Measurements from ENCODE around the gene PGAP2.

PGAP2 gene

DNA sequence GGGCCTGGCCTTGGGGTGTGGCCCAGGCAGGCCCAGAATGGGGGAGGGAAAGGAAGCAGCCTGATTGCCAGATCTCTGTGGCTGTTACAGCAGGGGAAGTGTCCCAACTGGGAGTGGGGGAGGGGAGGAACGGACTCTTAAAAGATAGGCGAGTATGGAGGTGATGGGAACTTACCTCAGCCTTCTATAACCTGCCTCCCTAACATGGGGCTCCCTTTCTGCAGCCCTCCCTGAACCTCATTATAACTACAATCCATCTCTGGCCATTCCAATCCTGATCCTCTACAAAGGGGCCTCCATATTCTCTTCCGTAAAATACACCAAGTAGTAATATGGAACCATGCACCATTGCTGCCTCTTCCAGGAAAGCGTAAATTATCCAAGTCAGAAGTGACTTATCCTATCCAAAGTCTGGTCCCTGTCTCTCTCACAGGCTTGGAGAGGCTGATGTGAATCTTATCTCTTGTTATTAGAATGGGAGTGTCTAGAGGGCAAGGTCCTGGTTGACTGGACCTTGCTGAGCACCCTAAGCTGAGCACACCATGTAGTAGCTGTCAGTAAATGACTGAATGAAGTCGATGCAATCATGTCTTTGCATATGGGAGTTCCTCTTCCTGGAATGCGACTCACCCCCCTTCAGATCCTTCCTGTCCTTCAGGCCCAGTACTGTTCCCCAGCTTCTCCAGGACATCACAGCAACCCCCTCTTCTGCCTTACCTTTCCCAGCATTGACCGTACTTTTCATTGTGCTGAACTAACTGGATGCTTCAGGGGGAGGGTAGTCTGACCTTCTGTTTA lies 26.5 kb downstream of the PGAP2 start:
- no peak overlapping the region for H3K4me3 ChIP-seq (ENCODE audit: low read length)
- 94% methylated on average over 5 of the region's 7 CpGs for WGBS
- H3K27me3 ChIP-seq (ENCODE audit: insufficient read depth, low read length): no peaks in the 10 kb centered on the region
- H3K36me3 ChIP-seq (ENCODE audit: insufficient read depth, low read length): peaks cover 16% of the 10 kb centered on the region; the same call in 1 of the 2 replicates
- H3K4me1 ChIP-seq (ENCODE audit: insufficient read depth, low read length): peaks cover 23% of the 10 kb centered on the region
- H3K9ac ChIP-seq (ENCODE audit: low read depth, low read length): no peak overlapping the region
- no peak overlapping the region for H3K27ac ChIP-seq (ENCODE audit: low read depth, low read length)
- no peaks in the 10 kb centered on the region for H3K9me3 ChIP-seq (ENCODE audit: insufficient read depth, low read depth, low read length)

DNA sequence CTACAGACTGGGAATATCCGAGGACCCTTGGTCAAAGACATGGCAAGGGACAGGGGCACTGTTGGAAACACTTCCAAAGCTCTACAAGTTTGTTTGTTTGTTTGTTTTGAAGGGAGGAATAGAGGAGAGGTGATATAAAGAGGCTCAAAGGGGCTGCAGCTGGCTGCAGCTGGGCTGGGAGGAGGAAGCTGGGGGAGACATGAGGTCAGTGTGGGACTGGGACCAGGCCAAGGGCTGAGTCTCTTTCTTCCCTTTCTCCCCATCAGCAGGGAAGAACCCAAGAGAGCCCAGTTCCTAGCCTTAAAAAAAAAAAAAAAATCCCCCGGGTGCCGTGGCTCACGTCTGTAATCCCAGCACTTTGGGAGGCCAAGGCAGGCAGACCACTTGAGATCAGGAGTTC lies 27.4 kb downstream of the PGAP2 start:
- H3K27me3 ChIP-seq (ENCODE audit: insufficient read depth, low read length): no peaks in the 10 kb centered on the region
- H3K9ac ChIP-seq (ENCODE audit: low read depth, low read length): no peak overlapping the region
- H3K27ac ChIP-seq (ENCODE audit: low read depth, low read length): no peak overlapping the region
- H3K36me3 ChIP-seq (ENCODE audit: insufficient read depth, low read length): peaks cover 11% of the 10 kb centered on the region; the same call in 1 of the 2 replicates
- peaks cover 25% of the 10 kb centered on the region for H3K4me1 ChIP-seq (ENCODE audit: insufficient read depth, low read length)
- WGBS: 91% methylated on average over 4 of the region's 4 CpGs
- H3K9me3 ChIP-seq (ENCODE audit: insufficient read depth, low read depth, low read length): no peaks in the 10 kb centered on the region
- H3K4me3 ChIP-seq (ENCODE audit: low read length): no peak overlapping the region

DNA sequence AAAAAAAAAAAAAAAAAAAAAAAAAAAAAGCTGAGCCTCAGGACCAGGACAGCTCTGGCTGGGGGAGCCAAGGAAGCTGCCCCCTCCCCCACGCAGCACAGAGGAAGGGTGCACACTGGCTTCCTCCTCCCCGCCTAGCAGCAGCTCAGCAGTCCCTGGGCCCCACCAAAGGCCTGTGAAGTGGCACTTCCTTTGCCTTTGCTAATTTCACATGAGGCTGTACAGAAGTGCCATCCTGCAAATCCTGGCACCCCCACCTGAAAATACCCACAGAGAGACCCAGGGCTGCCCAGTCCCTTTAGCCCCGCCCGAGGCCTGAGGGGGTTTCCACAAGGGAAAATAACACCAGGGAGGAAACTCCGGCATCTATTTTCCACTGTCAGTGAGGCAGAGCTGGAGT lies 28.5 kb downstream of the PGAP2 start:
- Histone ChIP-seq H3K27me3 (ENCODE audit: insufficient read depth, low read length) (peaks cover 3% of the 10 kb centered on the region; the same call in 1 of the 2 replicates), H3K9me3 (ENCODE audit: insufficient read depth, low read depth, low read length) (no peaks in the 10 kb centered on the region), H3K27ac (ENCODE audit: low read depth, low read length) (no peak overlapping the region), H3K36me3 (ENCODE audit: insufficient read depth, low read length) (peaks cover 11% of the 10 kb centered on the region; the same call in 1 of the 2 replicates), H3K9ac (ENCODE audit: low read depth, low read length) (no peak overlapping the region), H3K4me1 (ENCODE audit: insufficient read depth, low read length) (peaks cover 28% of the 10 kb centered on the region), H3K4me3 (ENCODE audit: low read length) (no peak overlapping the region)
- 90% methylated on average over 5 of the region's 5 CpGs for WGBS

DNA sequence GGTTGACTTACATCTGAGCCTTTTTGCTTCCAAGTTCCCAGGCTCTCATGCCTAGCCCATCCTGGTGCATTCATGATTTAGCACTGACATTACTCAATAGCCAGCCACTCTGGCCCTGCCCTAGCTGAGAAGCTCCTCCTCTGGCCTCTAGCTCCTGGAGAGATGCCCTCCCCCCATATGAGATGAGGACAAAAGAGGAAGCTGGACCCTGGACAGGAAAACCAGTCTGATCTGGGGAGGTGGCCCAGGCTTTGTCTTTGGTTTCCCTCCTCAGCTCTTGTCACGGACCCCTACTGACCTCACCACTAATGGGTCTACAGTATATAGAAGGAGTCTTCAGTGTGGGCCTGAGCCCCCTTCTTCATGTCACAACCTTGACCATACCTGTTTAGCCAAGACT lies 29.4 kb downstream of the PGAP2 start:
- H3K4me1 ChIP-seq (ENCODE audit: insufficient read depth, low read length): peaks cover 30% of the 10 kb centered on the region
- H3K27me3 ChIP-seq (ENCODE audit: insufficient read depth, low read length): peaks cover 6% of the 10 kb centered on the region; the same call in 1 of the 2 replicates
- no CpG with 5 or more reads among the region's 1 CpG for WGBS
- no peaks in the 10 kb centered on the region for H3K9me3 ChIP-seq (ENCODE audit: insufficient read depth, low read depth, low read length)
- H3K4me3 ChIP-seq (ENCODE audit: low read length): no peak overlapping the region
- peaks cover 11% of the 10 kb centered on the region; the same call in 1 of the 2 replicates for H3K36me3 ChIP-seq (ENCODE audit: insufficient read depth, low read length)
- H3K9ac ChIP-seq (ENCODE audit: low read depth, low read length): no peak overlapping the region
- H3K27ac ChIP-seq (ENCODE audit: low read depth, low read length): no peak overlapping the region

DNA sequence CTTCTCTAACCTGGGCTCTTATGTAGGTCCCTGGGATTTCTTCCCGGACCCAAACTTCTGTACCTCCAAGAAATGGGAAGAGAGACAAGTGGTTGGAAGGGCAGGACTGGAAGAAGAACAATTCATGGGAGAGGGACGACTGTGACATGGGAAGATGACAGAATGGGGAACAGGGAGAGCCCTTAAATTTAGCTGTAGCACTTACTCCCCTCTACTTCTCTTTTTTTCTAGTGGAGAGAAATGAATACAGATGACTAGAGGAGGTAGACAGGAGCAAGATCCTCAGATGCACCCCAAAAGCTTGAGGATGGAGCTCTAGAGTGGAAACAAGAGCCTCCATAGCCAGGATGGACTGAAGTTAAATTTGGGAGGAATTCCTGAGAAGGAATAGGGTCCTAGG lies 30.1 kb downstream of the PGAP2 start:
- H3K4me1 ChIP-seq (ENCODE audit: insufficient read depth, low read length): peaks cover 30% of the 10 kb centered on the region
- no peaks in the 10 kb centered on the region for H3K9me3 ChIP-seq (ENCODE audit: insufficient read depth, low read depth, low read length)
- 93% methylated on average over 2 of the region's 2 CpGs for WGBS
- peaks cover 11% of the 10 kb centered on the region; the same call in 1 of the 2 replicates for H3K36me3 ChIP-seq (ENCODE audit: insufficient read depth, low read length)
- no peak overlapping the region for H3K4me3 ChIP-seq (ENCODE audit: low read length)
- no peak overlapping the region for H3K9ac ChIP-seq (ENCODE audit: low read depth, low read length)
- no peak overlapping the region for H3K27ac ChIP-seq (ENCODE audit: low read depth, low read length)
- H3K27me3 ChIP-seq (ENCODE audit: insufficient read depth, low read length): peaks cover 6% of the 10 kb centered on the region; the same call in 1 of the 2 replicates

DNA sequence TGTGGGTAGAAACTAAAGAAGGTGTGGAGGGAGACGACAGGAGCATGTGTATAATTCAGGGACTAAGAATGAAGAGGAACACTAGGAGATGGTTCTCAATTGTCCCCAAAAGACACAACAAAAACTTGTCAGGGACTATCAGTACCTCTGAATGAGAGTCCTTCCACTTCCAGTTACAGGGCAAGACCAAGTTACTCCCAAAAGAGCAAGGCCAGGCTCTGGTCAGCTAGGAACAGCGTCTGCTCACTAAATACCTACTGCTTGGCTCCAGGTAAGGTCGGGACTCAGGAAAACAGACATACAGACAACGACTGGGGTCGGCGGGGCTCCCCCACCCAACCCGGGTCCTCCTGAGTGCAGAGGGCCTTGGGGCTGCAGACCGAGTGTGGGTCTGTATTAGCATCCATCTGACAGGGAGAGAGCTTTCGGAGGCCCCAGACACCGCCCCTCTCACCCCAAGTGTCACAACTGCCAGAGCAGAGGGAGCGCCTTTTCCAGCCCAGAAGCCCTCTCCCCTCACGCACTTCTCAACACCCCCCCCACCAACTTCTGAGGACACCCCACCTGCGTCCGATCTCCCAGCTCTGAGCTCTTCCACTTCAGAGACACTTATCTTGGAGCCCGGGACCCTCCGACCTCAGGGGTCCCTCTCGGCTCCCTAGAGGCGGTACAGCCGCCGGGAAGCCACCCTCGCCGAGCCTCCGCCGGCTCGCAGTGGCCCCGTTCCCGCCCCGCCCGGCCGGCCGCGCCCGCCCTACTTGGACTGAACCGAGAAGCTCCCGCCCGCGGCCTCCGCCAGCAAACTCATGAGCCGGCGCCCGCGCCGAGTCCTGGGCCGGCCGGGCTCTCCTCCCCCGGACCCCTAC lies 31.9 kb downstream of the PGAP2 start:
- H3K9me3 ChIP-seq (ENCODE audit: insufficient read depth, low read depth, low read length): no peaks in the 10 kb centered on the region
- no peak overlapping the region; the same call in 1 of the 2 replicates for H3K27ac ChIP-seq (ENCODE audit: low read depth, low read length)
- 3% methylated on average over 46 of the region's 46 CpGs for WGBS
- peaks cover 6% of the 10 kb centered on the region; the same call in 1 of the 2 replicates for H3K27me3 ChIP-seq (ENCODE audit: insufficient read depth, low read length)
- H3K36me3 ChIP-seq (ENCODE audit: insufficient read depth, low read length): peaks cover 3% of the 10 kb centered on the region; the same call in 1 of the 2 replicates
- H3K9ac ChIP-seq (ENCODE audit: low read depth, low read length): peak overlapping the region; percentile 69
- H3K4me1 ChIP-seq (ENCODE audit: insufficient read depth, low read length): peaks cover 20% of the 10 kb centered on the region
- H3K4me3 ChIP-seq (ENCODE audit: low read length): peak overlapping the region; percentile 89

DNA sequence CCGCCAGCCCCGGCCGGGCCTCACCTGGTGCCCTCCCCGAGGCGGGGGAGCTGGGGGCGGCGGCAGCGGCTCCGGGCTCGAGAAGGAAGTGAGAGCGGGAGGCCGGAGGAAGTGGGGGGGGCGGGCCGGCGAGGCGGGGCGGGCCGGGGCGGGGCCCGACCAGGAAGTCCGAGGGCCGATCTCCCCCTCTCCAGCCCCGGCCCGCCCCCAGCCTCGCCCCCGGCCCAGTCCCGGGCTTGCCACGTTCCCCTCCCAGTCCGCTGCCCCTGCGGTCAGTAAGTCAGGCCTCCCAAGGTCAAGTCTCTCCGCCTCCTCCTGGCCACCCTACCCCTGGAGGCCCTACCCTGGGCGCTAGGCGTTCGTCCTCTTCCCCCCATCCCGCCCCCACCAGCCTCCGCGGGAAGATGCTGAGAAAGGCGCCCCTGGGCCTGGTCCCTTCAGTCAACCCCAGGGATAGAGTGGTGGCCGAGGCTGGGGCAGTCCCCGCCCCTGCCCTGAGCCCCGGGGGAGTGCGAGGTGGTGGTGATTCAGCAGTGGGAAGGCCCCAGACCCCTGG lies 32.6 kb downstream of the PGAP2 start, which contains the start of gene RHOG:
RHOG (minus strand) TSS at position 90 of the 556 bp plus-strand sequence. CDS start 12,821 bp downstream, outside the sequence.
- peaks cover 14% of the 10 kb centered on the region for H3K4me1 ChIP-seq (ENCODE audit: insufficient read depth, low read length)
- H3K36me3 ChIP-seq (ENCODE audit: insufficient read depth, low read length): no peaks in the 10 kb centered on the region
- no peaks in the 10 kb centered on the region for H3K9me3 ChIP-seq (ENCODE audit: insufficient read depth, low read depth, low read length)
- peaks cover 6% of the 10 kb centered on the region; the same call in 1 of the 2 replicates for H3K27me3 ChIP-seq (ENCODE audit: insufficient read depth, low read length)
- WGBS: 0% methylated on average over 33 of the region's 42 CpGs
- peak within 1 kb of the TSS; percentile 58; the same call in 1 of the 2 replicates for H3K27ac ChIP-seq (ENCODE audit: low read depth, low read length)
- H3K9ac ChIP-seq (ENCODE audit: low read depth, low read length): peak within 1 kb of the TSS; percentile 69
- peak within 1 kb of the TSS; percentile 89 for H3K4me3 ChIP-seq (ENCODE audit: low read length)

DNA sequence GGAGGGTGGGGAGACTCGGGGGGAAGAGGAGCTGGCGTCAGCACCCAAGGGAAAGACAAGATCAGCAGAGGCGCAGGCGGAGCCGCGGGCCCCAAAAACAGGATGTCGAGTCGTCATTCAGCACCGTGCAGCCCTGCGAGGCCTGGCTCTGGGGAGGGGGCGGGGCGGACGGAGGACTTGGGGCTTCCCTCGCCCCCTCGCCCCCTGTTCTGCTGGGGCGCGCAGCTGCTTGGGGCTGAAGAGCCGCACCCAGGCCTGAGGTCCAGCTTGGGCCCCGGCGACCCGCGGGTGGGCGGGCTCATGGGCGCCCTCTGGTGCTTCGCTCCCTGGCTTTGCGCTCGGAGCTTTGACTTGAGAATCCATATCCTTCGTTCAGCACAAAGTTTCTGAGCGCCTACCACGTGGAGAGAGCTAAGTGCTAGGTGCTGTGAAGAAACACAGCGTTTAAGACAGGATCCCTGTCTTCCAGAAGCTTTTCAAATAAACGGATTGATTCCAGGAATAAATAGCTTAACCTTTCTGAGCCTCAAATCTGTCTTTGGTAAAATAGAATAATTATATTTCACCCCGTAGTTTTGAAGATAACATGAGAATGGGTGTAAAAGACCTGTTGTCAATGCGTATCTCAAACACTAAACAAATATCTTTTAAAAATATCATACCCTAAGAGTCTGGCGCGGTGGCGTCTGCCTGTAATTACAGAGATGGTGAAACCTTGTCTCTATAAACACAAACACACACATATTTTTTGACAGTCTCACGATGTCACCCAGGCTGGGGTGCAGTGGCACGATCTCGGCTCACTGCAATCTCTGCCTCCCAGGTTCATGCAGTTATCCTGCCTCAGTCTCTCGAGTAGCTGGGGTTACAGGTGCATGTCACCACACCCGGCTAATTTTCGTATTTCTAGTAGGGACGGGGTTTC lies 33.3 kb downstream of the PGAP2 start:
- peak overlapping the region; percentile 56 for H3K4me3 ChIP-seq (ENCODE audit: low read length)
- H3K9me3 ChIP-seq (ENCODE audit: insufficient read depth, low read depth, low read length): no peaks in the 10 kb centered on the region
- peaks cover 14% of the 10 kb centered on the region for H3K4me1 ChIP-seq (ENCODE audit: insufficient read depth, low read length)
- H3K27me3 ChIP-seq (ENCODE audit: insufficient read depth, low read length): peaks cover 6% of the 10 kb centered on the region; the same call in 1 of the 2 replicates
- no peaks in the 10 kb centered on the region for H3K36me3 ChIP-seq (ENCODE audit: insufficient read depth, low read length)
- peak overlapping the region; percentile 58; the same call in 1 of the 2 replicates for H3K27ac ChIP-seq (ENCODE audit: low read depth, low read length)
- 26% methylated on average over 42 of the region's 44 CpGs for WGBS
- H3K9ac ChIP-seq (ENCODE audit: low read depth, low read length): peak overlapping the region; percentile 62

DNA sequence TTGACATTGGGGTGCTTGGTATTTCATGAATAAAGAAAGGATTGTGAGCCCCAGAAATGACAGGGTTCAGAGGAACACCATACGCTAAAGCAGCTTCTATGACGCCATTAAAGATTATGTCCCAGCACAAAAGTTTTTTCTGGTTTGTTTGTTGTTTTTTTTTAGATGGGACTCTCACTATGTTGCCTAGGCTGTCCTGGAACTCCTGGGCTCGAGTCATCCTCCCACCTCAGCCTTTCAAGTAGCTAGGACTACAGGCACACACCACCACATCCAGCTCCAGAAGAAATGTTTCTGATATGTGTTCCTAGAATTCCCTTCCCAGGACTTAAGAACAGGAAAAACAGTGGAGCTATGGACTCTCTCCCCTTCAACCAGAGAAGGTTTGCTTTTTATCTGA lies 35.0 kb downstream of the PGAP2 start:
- no peak overlapping the region for H3K27ac ChIP-seq (ENCODE audit: low read depth, low read length)
- H3K9ac ChIP-seq (ENCODE audit: low read depth, low read length): no peak overlapping the region
- no peaks in the 10 kb centered on the region for H3K36me3 ChIP-seq (ENCODE audit: insufficient read depth, low read length)
- no peak overlapping the region for H3K4me3 ChIP-seq (ENCODE audit: low read length)
- no peaks in the 10 kb centered on the region for H3K9me3 ChIP-seq (ENCODE audit: insufficient read depth, low read depth, low read length)
- peaks cover 6% of the 10 kb centered on the region; the same call in 1 of the 2 replicates for H3K27me3 ChIP-seq (ENCODE audit: insufficient read depth, low read length)
- peaks cover 8% of the 10 kb centered on the region for H3K4me1 ChIP-seq (ENCODE audit: insufficient read depth, low read length)
- WGBS: 95% methylated on average over 3 of the region's 3 CpGs

DNA sequence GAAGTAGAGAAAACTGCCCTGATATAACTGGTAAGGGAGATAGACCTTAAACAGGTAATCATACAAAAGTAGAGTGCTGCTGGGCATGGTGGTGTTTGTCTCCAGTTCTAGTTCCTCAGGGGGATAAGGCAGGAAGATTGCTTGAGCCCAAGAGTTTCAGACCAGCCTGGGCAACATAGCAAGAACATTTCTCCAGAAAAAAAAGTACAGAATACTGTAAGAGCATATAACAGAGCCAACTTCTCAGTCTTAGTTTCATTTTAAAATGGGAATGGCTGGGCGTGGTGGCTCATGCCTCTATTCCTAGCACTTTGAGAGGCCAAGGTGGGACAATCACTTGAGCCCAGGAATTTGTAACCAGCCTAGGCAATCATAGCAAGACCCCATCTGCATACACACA lies 36.9 kb downstream of the PGAP2 start:
- 96% methylated on average over 1 of the region's 1 CpG for WGBS
- H3K9me3 ChIP-seq (ENCODE audit: insufficient read depth, low read depth, low read length): no peaks in the 10 kb centered on the region
- no peak overlapping the region for H3K27ac ChIP-seq (ENCODE audit: low read depth, low read length)
- H3K4me1 ChIP-seq (ENCODE audit: insufficient read depth, low read length): peaks cover 5% of the 10 kb centered on the region
- H3K27me3 ChIP-seq (ENCODE audit: insufficient read depth, low read length): peaks cover 6% of the 10 kb centered on the region; the same call in 1 of the 2 replicates
- no peak overlapping the region for H3K4me3 ChIP-seq (ENCODE audit: low read length)
- H3K9ac ChIP-seq (ENCODE audit: low read depth, low read length): no peak overlapping the region
- H3K36me3 ChIP-seq (ENCODE audit: insufficient read depth, low read length): no peaks in the 10 kb centered on the region

Data from HUES64 (cell line).